Right lobe of liver (tissue), 6 donors: ENCODE results near the gene PGBD1. TPM values are rescaled to one million over a fixed set of nuclear protein-coding genes. Genes with fewer than 3 reads are reported as not detected.

Experiments used
- ATAC-seq, 4 donors: fragments of 200-7000 bp; cut with Tn5 transposase; one replicate each; pipeline ENCODE4 v1.9.1; 2020; ENCODE audit warnings: mild to moderate bottlenecking in 4 of 4, moderate library complexity in 4 of 4
- DNase-seq, 3 donors: peaks; one replicate each; pipeline ENCODE4 v3.0.0-alpha.2; 2020
- H3K27ac ChIP-seq, 3 donors: fragments of 200-600 bp; one replicate each; pipeline ENCODE4 v1.8.0; 2022
- H3K27me3 ChIP-seq, 2 donors: fragments of 200-600 bp; one replicate each; pipeline ENCODE4 v1.8.0; 2022
- H3K36me3 ChIP-seq, 4 donors: fragments of 200-600 bp; sonication (generic) in 1 of 4; one replicate each; pipeline versions ENCODE4 v1.5.1 to v1.8.0; 2017 to 2022; ENCODE audit warnings: control low read depth in 1 of 4
- H3K4me1 ChIP-seq, 4 donors: fragments of 200-600 bp; sonication (generic) in 1 of 4; one replicate each; pipeline versions ENCODE4 v1.5.1 to v1.8.0; 2017 to 2022; ENCODE audit warnings: control low read depth in 1 of 4
- H3K4me3 ChIP-seq, 3 donors: fragments of 200-600 bp; one replicate each; pipeline ENCODE4 v1.8.0; 2022
- H3K9me3 ChIP-seq, 4 donors: fragments of 200-600 bp; sonication (generic) in 1 of 4; one replicate each; pipeline versions ENCODE4 v1.5.1 to v1.8.0; 2017 to 2022; ENCODE audit warnings: control low read depth in 1 of 4
- CTCF ChIP-seq, 4 donors: fragments of 200-600 bp in 3 of 4; fragments of 450-650 bp in 1 of 4; IDR thresholded peaks; one replicate each; pipeline versions ENCODE4 v1.5.1 to v1.8.0; 2016 to 2022; ENCODE audit warnings: antibody characterized with exemption in 4 of 4, mild to moderate bottlenecking in 2 of 4
- POLR2A ChIP-seq: fragments of 450-650 bp; IDR thresholded peaks from one replicate; pipeline ENCODE4 v1.6.1; 2017; ENCODE audit warnings: antibody characterized with exemption, mild to moderate bottlenecking
- WGBS: methylation state at CpG from one replicate; pipeline ENCODE4 v1.1.6; 2018; ENCODE audit warnings: low coverage, low lambda C conversion rate; ENCODE audit not compliant: insufficient coverage; ENCODE audit errors: missing lambda C conversion rate; 5-methylcytosine and 5-hydroxymethylcytosine counted together
- intact Hi-C, 2 donors: fragments of 100-400 bp; cut with DNase I; formaldehyde crosslinking; loops; one replicate each; pipeline versions ENCODE4 v1.11.2 to v1.14.1; 2022
- total RNA-seq, 6 experiments: library from RNA; depleted of rRNA in 2 of 6; stranded (reverse); fragments of >200 nt in 2 of 6; fragmentation: NEBNext Ultra II Directional in 3 of 6; extraction: Animal tissue kit (Norgen Biotek cat#: 25700) in 3 of 6; gene quantifications; one replicate each; pipeline versions ENCODE4 v1.1.0 to v1.2.4, GENCODE V29; 2016 to 2023
- donor health status: DM: no; HTN: yes; CAD: no.
- donor health status: DM: no; HTN: no; CAD: no.
- donor health status: DM: no; HTN: no; CAD: no.
- donor health status: DM: no; HTN: yes; CAD: no.
- donor health status: DM: no; HTN: yes; CAD: no.

PGBD1 gene
- total RNA-seq, 6 experiments from 2014 or later: 1.1 to 2.0 (median 1.3) TPM

GRCh38 chr6:28257042-28257441 is 24.3 kb upstream of the PGBD1 start:
- no peaks in the 10 kb centered on the region for H3K36me3 ChIP-seq
- TF ChIP-seq CTCF (IDR thresholded peaks at IDR 0.05) (no peak), POLR2A (no peak)
- H3K4me3 ChIP-seq: no peak overlapping the region
- H3K27me3 ChIP-seq: no peaks in the 10 kb centered on the region
- ATAC-seq (no peak), DNase-seq (no peak)
- WGBS: no CpG with 5 or more reads among the region's 1 CpG
- H3K4me1 ChIP-seq: peaks cover 0 to 3% (median 0%) of the 10 kb centered on the region in 4 donors
- no peaks in the 10 kb centered on the region for H3K9me3 ChIP-seq
- intact Hi-C loops: no loop called here
- no peak overlapping the region for H3K27ac ChIP-seq

- ATAC-seq (peak; percentile 58 to 86 (median 80)), DNase-seq (peak; percentile 51 to 78 (median 65))
- TF ChIP-seq POLR2A (no peak), CTCF (IDR thresholded peaks at IDR 0.05) (no peak)
- intact Hi-C loops: no loop called here
- H3K36me3 ChIP-seq: no peaks in the 10 kb centered on the region
- peaks cover 0 to 3% (median 0%) of the 10 kb centered on the region in 4 donors for H3K4me1 ChIP-seq
- H3K4me3 ChIP-seq: peak within 1 kb of the TSS; percentile 16 to 53 (median 32)
- peak within 1 kb of the TSS in 1 of 3 donors; percentile 3 for H3K27ac ChIP-seq
- 43% methylated on average over 26 of the region's 58 CpGs for WGBS
- no peaks in the 10 kb centered on the region for H3K9me3 ChIP-seq
- H3K27me3 ChIP-seq: no peaks in the 10 kb centered on the region
Measured at GRCh38 chr6:28258877-28259777, 22.2 kb upstream of the PGBD1 start, which contains the start of gene NKAPL. TSS of gene NKAPL (plus strand) at chr6:28259297. CDS start at chr6:28259372, 75 bp downstream.

GRCh38 chr6:28263922-28264321 is 17.4 kb upstream of the PGBD1 start:
- Histone ChIP-seq H3K9me3 (no peaks in the 10 kb centered on the region), H3K4me3 (no peak overlapping the region), H3K4me1 (peaks cover 0 to 10% (median 0%) of the 10 kb centered on the region in 4 donors), H3K27me3 (no peaks in the 10 kb centered on the region), H3K27ac (no peak overlapping the region), H3K36me3 (no peaks in the 10 kb centered on the region)
- WGBS: 38% methylated on average over 2 of the region's 2 CpGs
- ATAC-seq (no peak), DNase-seq (no peak)
- intact Hi-C loops: no loop called here
- TF ChIP-seq POLR2A (no peak), CTCF (IDR thresholded peaks at IDR 0.05) (no peak)

- Histone ChIP-seq H3K4me3 (no peak overlapping the region), H3K27ac (no peak overlapping the region), H3K9me3 (no peaks in the 10 kb centered on the region), H3K4me1 (peaks cover 0 to 7% (median 0%) of the 10 kb centered on the region in 4 donors), H3K27me3 (no peaks in the 10 kb centered on the region), H3K36me3 (no peaks in the 10 kb centered on the region)
- intact Hi-C loops: no loop called here
- DNase-seq (no peak), ATAC-seq (no peak)
- 56% methylated on average over 4 of the region's 4 CpGs for WGBS
- TF ChIP-seq POLR2A (no peak), CTCF (IDR thresholded peaks at IDR 0.05) (no peak)
Measured at GRCh38 chr6:28264834-28265401, 16.5 kb upstream of the PGBD1 start.
